RWPE2 (cell line): ENCODE data around the gene CCDC34.

ENCODE experiments used
- ATAC-seq: fragments of 200-7000 bp; cut with Tn5 transposase; 3 replicates; pipeline ENCODE4 v1.9.1; 2021; ENCODE audit warnings: low read depth
- DNase-seq: peaks from one replicate; pipeline ENCODE4 v3.0.0-alpha.2; 2020; ENCODE audit warnings: low spot score
- H3K27ac ChIP-seq: fragments of 450-650 bp; 2 replicates; pipeline ENCODE4 v1.5.1; 2017; ENCODE audit warnings: mild to moderate bottlenecking; ENCODE audit not compliant: poor library complexity, severe bottlenecking
- H3K27me3 ChIP-seq: fragments of 250-450 bp; sonication (Bioruptor Pico); 2 replicates; pipeline ENCODE4 v1.5.1; 2021; ENCODE audit warnings: mild to moderate bottlenecking, moderate library complexity; ENCODE audit not compliant: insufficient read depth, poor library complexity, severe bottlenecking
- H3K36me3 ChIP-seq: fragments of 250-450 bp; sonication (Bioruptor Pico); 2 replicates; pipeline ENCODE4 v1.5.1; 2020; ENCODE audit warnings: low read depth, mild to moderate bottlenecking, moderate library complexity
- H3K4me1 ChIP-seq: fragments of 250-450 bp; sonication (Bioruptor Pico); 2 replicates; pipeline ENCODE4 v1.5.1; 2021; ENCODE audit warnings: mild to moderate bottlenecking, moderate library complexity; ENCODE audit not compliant: insufficient read depth, poor library complexity, severe bottlenecking
- H3K4me3 ChIP-seq: fragments of 250-450 bp; sonication (Bioruptor Pico); 2 replicates; pipeline ENCODE4 v1.5.1; 2021; ENCODE audit warnings: mild to moderate bottlenecking, moderate library complexity; ENCODE audit not compliant: severe bottlenecking
- H3K9me3 ChIP-seq: fragments of 250-450 bp; sonication (Bioruptor Pico); 2 replicates; pipeline ENCODE4 v1.5.1; 2021; ENCODE audit warnings: mild to moderate bottlenecking, moderate library complexity; ENCODE audit not compliant: severe bottlenecking
- TF ChIP-seq, protein P1 (sequence below): fragments of 450-650 bp; IDR thresholded peaks from one replicate; pipeline ENCODE4 v1.5.1; 2017; ENCODE audit warnings: mild to moderate bottlenecking, moderate library complexity; ENCODE audit not compliant: poor library complexity, severe bottlenecking

Gene CCDC34

DNA sequence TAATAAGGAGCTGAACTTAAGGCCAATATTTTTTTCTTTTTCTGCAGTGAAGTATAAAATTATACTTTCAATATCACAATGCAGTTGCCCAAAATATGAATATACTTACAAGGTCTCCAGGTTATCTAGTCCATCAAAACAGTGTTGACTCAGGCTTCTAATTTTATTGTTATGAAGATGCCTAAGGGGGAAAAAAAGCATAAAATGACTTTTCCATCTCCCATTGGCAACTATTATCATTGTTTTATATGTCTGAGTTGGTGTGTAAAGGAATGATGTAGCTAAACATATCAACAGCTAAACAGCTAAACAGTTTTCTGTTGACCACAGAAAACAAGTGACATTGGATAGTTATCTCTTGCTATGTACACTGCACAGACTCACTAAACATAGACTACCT lies 21.2 kb upstream of the CCDC34 start:
- Histone ChIP-seq H3K27me3 (no peaks in the 10 kb centered on the region), H3K36me3 (peaks cover 38% of the 10 kb centered on the region), H3K9me3 (no peaks in the 10 kb centered on the region), H3K4me3 (no peak overlapping the region), H3K4me1 (peaks cover 7% of the 10 kb centered on the region), H3K27ac (no peak overlapping the region)
- no peak for DNase-seq
- TF ChIP-seq, protein P1, sequence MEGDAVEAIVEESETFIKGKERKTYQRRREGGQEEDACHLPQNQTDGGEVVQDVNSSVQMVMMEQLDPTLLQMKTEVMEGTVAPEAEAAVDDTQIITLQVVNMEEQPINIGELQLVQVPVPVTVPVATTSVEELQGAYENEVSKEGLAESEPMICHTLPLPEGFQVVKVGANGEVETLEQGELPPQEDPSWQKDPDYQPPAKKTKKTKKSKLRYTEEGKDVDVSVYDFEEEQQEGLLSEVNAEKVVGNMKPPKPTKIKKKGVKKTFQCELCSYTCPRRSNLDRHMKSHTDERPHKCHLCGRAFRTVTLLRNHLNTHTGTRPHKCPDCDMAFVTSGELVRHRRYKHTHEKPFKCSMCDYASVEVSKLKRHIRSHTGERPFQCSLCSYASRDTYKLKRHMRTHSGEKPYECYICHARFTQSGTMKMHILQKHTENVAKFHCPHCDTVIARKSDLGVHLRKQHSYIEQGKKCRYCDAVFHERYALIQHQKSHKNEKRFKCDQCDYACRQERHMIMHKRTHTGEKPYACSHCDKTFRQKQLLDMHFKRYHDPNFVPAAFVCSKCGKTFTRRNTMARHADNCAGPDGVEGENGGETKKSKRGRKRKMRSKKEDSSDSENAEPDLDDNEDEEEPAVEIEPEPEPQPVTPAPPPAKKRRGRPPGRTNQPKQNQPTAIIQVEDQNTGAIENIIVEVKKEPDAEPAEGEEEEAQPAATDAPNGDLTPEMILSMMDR = no peak
- no peak for ATAC-seq

DNA sequence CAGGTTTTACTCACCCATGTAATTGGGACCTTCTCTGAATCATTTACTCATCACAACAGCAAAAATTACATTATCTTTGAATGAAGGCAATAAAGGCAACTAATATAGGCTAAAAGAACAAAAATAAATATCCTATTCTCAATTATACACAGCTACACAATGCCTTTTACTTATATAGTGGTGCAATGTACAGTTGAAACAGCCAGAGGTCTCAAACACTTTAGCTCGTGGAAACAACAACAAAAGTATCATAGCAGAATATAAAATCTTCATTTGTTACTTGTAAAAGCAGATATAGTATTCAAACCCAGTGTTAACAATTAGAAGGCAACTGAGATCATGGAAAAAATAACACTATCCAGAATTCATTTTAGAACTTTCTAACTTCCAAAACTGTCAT lies 20.6 kb upstream of the CCDC34 start:
- Histone ChIP-seq H3K27me3 (no peaks in the 10 kb centered on the region), H3K36me3 (peaks cover 40% of the 10 kb centered on the region), H3K27ac (no peak overlapping the region), H3K4me3 (no peak overlapping the region), H3K4me1 (peaks cover 7% of the 10 kb centered on the region), H3K9me3 (no peaks in the 10 kb centered on the region)
- DNase-seq (no peak), ATAC-seq (no peak)
- TF ChIP-seq, protein P1 = no peak

DNA sequence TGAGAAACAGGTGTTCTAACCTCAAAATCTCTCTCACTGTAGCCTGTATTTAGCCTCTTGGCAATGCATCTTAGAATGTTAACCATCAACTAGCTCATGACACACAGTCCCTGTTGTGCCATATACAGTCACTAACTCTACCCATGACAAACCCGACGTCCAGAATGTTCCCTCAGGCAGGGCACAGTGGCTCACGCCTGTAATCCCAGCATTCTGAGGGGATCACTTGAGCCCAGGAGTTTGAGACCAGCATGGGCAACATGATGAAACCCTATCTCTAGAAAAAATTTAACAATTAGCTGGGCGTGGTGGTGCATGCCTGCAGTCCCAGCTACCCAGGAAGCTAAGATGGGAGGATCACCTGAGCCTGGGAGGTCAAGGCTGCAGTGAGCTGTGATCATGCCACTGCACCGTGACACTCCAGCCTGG lies 18.2 kb upstream of the CCDC34 start:
- H3K4me1 ChIP-seq = peaks cover 7% of the 10 kb centered on the region
- ATAC-seq (no peak), DNase-seq (no peak)
- no peak overlapping the region for H3K4me3 ChIP-seq
- H3K36me3 ChIP-seq = peaks cover 60% of the 10 kb centered on the region
- H3K9me3 ChIP-seq = no peaks in the 10 kb centered on the region
- H3K27ac ChIP-seq = no peak overlapping the region
- no peaks in the 10 kb centered on the region for H3K27me3 ChIP-seq
- TF ChIP-seq, protein P1 = no peak

DNA sequence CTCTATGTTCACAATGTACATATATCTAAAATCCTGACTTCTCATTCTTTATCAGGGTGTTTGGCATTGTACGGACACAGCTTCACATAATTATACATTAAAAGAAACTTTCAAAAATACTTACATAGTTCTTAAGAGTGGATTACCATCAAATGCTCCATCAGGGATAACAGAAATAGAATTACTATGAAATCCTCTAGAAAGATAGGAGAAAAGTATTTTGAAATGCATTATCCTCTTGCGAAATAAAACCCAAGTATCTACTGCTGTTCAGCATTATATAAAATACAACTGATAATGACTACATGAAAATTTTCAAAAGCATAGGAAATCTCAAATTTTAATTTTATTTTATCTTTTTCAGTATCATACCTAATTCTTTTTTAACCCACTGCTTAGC lies 17.8 kb upstream of the CCDC34 start:
- Histone ChIP-seq H3K36me3 (peaks cover 64% of the 10 kb centered on the region), H3K4me1 (peaks cover 6% of the 10 kb centered on the region), H3K27me3 (no peaks in the 10 kb centered on the region), H3K27ac (no peak overlapping the region), H3K4me3 (no peak overlapping the region), H3K9me3 (no peaks in the 10 kb centered on the region)
- TF ChIP-seq, protein P1 = no peak
- DNase-seq (no peak), ATAC-seq (no peak)

DNA sequence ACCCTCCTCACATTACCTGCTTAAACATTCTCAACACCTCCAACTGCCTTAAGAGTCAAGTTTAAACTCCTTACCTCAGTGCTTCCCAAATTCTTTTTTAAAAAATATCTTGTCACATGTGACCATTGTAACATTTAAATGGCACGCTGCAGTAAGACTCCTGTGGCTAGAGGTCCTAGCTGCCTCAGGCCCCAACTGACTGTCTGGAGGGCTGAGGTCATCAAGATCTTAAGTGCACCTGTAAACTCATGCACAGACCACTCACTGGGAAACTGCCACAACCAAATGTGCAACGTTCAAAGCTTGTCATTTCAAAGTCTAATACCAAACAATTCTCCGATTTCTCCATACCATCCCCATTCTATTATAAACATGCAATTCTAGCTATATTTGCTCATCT lies 16.4 kb upstream of the CCDC34 start:
- H3K4me3 ChIP-seq = no peak overlapping the region
- H3K9me3 ChIP-seq = no peaks in the 10 kb centered on the region
- TF ChIP-seq, protein P1 = no peak
- H3K36me3 ChIP-seq = peaks cover 58% of the 10 kb centered on the region
- DNase-seq (no peak), ATAC-seq (no peak)
- H3K27ac ChIP-seq = no peak overlapping the region
- no peaks in the 10 kb centered on the region for H3K4me1 ChIP-seq
- H3K27me3 ChIP-seq = no peaks in the 10 kb centered on the region
